Measurements from ENCODE around the gene GHR. TPM values are rescaled to one million over a fixed set of nuclear protein-coding genes. Genes with fewer than 3 reads are reported as not detected.
A peak's percentile ranks its signal among the peaks of the same experiment; 100 is the strongest.
"Not testable (repeated sequence)": the region's sequence is repeated elsewhere in the genome, so short reads cannot be mapped to it uniquely, and the experiment has no call there.

The GHR gene
- total RNA-seq, 1 donor from 2014 or later, result not detected

DNA sequence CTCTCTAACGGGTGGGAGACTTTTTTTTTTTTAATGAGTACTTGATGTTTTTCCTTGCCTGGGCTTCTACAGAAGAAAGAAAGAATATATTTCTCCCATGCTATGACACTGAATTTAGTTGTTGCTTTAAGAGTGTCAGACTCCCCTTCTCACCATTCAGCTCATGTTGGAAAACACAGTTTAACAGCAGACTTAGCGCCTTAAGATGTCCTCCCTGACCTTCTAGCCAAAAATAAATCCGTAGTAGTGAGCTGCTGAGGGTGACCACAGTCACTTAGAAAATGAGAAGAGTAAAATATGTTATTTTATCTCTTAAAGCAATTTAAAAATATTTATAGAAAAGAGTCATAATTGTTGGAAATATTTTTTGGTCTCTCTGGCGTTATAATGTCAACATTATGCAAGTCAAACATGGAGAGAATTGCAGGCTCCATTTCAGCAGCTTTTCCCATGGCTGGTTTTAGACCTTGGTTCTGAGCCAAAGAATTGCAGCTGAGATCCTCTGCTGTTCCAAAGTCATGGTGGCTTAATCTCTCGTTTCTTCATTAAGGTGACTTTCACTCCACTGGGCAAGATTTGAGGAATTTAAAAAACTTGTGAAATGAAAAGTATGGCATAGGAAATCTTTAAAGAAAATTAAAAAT, 143.5 kb downstream of the GHR start:
- no peaks in the 10 kb centered on the region for H3K4me1 Mint-ChIP-seq (ENCODE audit: low read depth)
- no peak overlapping the region for H3K27ac Mint-ChIP-seq
- H3K27me3 Mint-ChIP-seq (ENCODE audit: insufficient read depth), result peaks cover 11% of the 10 kb centered on the region
- no peak overlapping the region for H3K4me3 Mint-ChIP-seq
- intact Hi-C loops (cut with micrococcal nuclease), result no loop called here
- H3K36me3 Mint-ChIP-seq (ENCODE audit: low read depth), result no peaks in the 10 kb centered on the region
- H3K9me3 Mint-ChIP-seq, result no peaks in the 10 kb centered on the region
- no peak for DNase-seq (ENCODE audit: low spot score)

DNA sequence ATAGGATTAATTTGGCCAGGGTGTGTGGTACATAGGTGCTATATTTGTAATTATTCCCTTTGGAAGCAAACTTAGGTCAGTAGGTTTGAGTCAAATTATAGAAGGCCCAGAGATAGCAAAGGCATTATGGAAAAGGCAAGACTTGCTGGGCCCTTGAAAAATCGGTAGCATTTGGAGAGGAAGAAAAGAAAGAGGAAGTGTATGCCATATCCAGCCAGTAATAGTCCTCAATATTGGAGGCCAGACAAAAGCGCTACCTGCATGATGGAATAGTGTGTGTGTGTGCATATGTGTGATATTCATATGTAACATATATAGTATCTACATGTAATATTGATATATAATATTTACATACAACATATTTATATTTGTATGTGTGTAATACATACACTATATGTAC, 146.1 kb downstream of the GHR start:
- no peaks in the 10 kb centered on the region for H3K9me3 Mint-ChIP-seq
- intact Hi-C loops (cut with micrococcal nuclease), result no loop called here
- DNase-seq (ENCODE audit: low spot score), result no peak
- H3K36me3 Mint-ChIP-seq (ENCODE audit: low read depth), result no peaks in the 10 kb centered on the region
- H3K27me3 Mint-ChIP-seq (ENCODE audit: insufficient read depth), result peaks cover 10% of the 10 kb centered on the region
- no peak overlapping the region for H3K4me3 Mint-ChIP-seq
- no peaks in the 10 kb centered on the region for H3K4me1 Mint-ChIP-seq (ENCODE audit: low read depth)
- no peak overlapping the region for H3K27ac Mint-ChIP-seq

DNA sequence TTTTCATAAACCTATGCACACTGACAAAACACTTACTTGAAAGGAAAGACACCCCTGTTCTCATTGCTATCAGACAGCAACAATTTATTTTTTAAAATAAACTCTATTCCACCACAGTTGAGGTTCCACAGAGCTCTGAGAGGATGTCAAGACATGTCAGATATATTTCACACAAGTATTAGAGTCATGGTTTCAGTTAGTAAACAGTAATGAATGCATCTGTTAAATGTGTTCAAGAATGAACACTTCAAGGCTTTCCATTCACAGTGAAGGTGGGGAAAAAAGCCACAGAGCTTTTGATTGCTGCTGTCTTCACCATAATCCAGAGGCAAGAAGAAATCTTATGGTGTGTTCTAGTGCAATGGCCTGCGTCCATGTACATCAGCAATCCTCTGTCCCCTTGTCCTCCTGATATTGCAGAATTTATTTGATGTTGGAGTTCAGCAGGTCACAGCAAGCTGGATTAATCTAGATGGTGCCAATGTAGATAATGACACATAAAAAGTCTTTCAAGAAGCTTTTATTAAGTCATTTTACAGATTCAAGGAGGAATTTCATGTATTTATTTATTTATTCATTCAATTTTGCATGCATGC, 146.8 kb downstream of the GHR start:
- no peak for DNase-seq (ENCODE audit: low spot score)
- intact Hi-C loops (cut with micrococcal nuclease), result no loop called here
- H3K9me3 Mint-ChIP-seq, result no peaks in the 10 kb centered on the region
- H3K4me3 Mint-ChIP-seq, result no peak overlapping the region
- no peaks in the 10 kb centered on the region for H3K36me3 Mint-ChIP-seq (ENCODE audit: low read depth)
- no peaks in the 10 kb centered on the region for H3K4me1 Mint-ChIP-seq (ENCODE audit: low read depth)
- peaks cover 10% of the 10 kb centered on the region for H3K27me3 Mint-ChIP-seq (ENCODE audit: insufficient read depth)
- no peak overlapping the region for H3K27ac Mint-ChIP-seq

DNA sequence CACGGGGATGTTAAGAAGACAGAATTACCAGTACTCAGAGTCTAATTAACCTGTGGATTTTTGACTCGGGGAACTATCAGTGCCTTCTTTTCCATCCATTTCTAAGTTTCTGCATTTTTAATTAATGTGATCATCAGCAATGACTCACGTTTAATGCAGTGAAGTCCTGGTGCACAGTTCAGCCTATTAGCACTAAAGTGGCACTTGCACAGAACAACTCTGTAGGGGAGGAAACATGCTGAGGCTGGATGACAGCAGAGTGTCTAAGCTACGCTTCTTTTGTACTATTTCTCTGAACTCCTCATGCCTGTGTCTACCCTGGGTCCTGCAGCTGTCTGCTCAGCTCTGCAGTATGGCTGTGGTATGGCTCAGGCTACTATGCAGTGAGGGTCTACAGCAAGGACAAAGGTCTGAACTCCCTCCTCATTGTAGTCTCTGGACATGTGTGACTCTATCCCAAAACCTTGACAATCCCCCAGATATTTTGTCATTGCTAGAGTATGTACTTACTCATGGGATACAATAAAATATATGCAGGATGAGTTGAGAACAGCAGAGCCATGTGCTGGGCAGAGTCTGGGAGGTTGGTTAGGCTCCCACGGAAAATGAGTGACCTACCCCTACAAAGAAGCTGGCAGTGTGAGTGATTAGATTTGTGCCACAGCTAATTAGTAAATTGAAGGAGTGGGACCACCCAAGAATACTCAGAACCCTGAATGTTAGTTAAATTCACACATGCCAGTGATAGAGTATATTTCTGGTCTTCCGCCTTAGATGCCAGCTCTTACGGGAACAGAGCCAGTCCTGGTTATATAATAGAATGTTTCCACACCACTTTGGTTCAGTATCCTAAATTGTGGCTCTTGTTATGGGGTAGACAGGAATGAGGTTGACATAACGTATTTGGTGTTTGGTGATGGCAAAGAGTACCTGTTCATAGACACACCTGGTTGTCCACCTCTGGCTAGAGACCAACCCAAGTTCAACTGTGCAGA, 148.0 kb downstream of the GHR start:
- Mint-ChIP-seq H3K4me3 (no peak overlapping the region), H3K36me3 (ENCODE audit: low read depth) (no peaks in the 10 kb centered on the region), H3K4me1 (ENCODE audit: low read depth) (no peaks in the 10 kb centered on the region), H3K27ac (no peak overlapping the region), H3K27me3 (ENCODE audit: insufficient read depth) (peaks cover 10% of the 10 kb centered on the region), H3K9me3 (no peaks in the 10 kb centered on the region)
- intact Hi-C loops (cut with micrococcal nuclease), result no loop called here
- DNase-seq (ENCODE audit: low spot score), result no peak

DNA sequence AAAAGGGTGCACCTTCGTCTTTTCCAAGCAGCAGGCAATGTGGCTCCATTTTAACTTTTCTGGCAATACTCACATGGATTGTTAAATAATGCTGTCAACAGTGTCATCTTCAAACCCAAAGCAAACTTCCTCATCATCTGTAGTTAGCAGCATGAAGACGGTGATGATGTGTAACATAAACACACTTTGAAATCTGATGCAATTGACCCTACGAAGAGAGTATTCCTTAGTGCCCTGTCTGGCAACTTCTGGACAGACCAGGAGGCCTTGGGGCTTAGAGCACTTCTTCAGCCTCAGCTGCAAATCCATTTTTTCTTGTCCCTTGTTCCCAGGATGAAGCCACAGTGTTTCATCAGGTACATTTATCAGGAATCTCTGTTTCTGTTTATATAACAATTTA, 149.1 kb downstream of the GHR start:
- Mint-ChIP-seq H3K27me3 (ENCODE audit: insufficient read depth) (peaks cover 8% of the 10 kb centered on the region), H3K4me1 (ENCODE audit: low read depth) (no peaks in the 10 kb centered on the region), H3K27ac (no peak overlapping the region), H3K4me3 (no peak overlapping the region), H3K36me3 (ENCODE audit: low read depth) (no peaks in the 10 kb centered on the region), H3K9me3 (no peaks in the 10 kb centered on the region)
- no peak for DNase-seq (ENCODE audit: low spot score)
- intact Hi-C loops (cut with micrococcal nuclease), result no loop called here

DNA sequence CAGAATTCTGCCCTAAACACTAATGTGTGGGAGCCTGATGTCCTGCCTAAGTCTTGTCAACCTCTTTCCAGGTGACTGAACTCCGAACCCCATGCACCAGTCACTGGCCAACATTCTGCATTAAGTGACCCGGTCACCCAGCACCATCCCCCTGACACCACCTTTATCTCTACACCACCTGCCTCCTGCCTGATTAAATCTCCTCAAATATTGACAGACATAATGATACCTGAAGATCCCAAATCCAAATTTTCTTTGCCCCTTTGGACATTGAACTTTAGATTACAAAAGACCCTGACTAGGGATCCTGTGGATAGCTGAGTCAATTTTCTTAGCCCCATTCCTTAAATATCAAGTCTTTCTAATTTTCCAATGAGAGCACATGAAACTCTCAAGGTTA, 150.1 kb downstream of the GHR start:
- Mint-ChIP-seq H3K27ac (no peak overlapping the region), H3K4me3 (no peak overlapping the region), H3K4me1 (ENCODE audit: low read depth) (no peaks in the 10 kb centered on the region), H3K36me3 (ENCODE audit: low read depth) (no peaks in the 10 kb centered on the region), H3K9me3 (no peaks in the 10 kb centered on the region), H3K27me3 (ENCODE audit: insufficient read depth) (peaks cover 8% of the 10 kb centered on the region)
- DNase-seq (ENCODE audit: low spot score), result no peak
- intact Hi-C loops (cut with micrococcal nuclease), result no loop called here

DNA sequence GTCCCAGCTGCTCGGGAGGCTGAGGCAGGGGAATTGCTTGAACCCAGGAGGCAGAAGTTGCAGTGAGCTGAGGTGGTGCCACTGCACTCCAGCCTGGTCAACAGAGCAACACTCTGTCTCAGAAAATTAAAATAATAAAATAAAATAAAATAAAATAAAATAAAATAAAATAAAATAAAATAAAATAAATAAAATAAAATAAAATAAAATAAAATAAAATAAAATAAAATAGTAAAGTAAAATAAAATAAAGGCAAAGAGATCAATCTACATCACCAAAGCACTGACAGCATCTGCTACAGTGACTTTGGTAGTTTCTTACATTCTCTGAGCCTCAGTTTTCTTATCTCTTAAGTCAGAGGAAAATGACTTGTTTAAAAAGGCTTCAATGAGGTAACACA, 152.7 kb downstream of the GHR start:
- H3K4me3 Mint-ChIP-seq; H3K27ac Mint-ChIP-seq; H3K36me3 Mint-ChIP-seq (ENCODE audit: low read depth); H3K9me3 Mint-ChIP-seq; H3K4me1 Mint-ChIP-seq (ENCODE audit: low read depth); intact Hi-C loops (cut with micrococcal nuclease); H3K27me3 Mint-ChIP-seq (ENCODE audit: insufficient read depth); DNase-seq (ENCODE audit: low spot score): not testable (repeated sequence)

DNA sequence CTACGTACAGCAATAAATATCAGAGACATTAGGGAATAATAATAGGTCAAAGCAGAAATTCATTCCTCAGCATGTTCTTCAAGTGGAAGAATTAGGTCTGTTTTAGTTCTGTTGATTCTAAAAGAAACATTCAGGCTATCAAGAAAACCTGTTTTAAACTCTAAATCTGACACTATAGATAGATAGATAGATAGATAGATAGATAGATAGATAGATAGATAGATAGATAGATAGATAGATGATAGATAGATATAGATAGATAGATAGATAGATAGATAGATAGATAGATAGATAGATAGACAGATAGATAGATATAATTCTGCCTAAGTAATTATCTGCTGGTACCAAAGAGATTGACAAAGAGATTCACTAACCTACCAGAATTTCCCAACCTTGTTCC, 155.7 kb downstream of the GHR start:
- H3K27ac Mint-ChIP-seq; intact Hi-C loops (cut with micrococcal nuclease); H3K4me3 Mint-ChIP-seq; H3K9me3 Mint-ChIP-seq; H3K27me3 Mint-ChIP-seq (ENCODE audit: insufficient read depth); DNase-seq (ENCODE audit: low spot score); H3K36me3 Mint-ChIP-seq (ENCODE audit: low read depth); H3K4me1 Mint-ChIP-seq (ENCODE audit: low read depth): not testable (repeated sequence)

DNA sequence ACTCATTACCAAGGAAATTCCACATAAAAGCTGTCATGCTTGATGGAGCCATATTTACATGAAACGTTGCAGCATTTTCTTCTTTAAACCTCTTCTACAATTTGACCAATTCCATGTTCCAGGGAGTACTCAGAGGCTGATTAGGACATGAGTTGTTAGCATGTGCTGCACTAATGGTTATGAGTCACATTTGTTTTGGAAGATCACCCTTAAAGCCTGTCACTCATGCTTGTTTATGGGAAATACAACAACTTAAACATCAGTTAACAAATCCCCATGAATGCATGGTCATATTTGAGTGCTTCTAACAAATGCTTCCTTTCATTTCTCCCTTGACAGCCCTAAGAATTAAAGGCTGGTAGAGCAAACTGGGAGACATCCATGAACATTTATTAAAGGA, 156.1 kb downstream of the GHR start:
- Mint-ChIP-seq H3K4me1 (ENCODE audit: low read depth) (no peaks in the 10 kb centered on the region), H3K4me3 (no peak overlapping the region), H3K9me3 (no peaks in the 10 kb centered on the region), H3K27me3 (ENCODE audit: insufficient read depth) (peaks cover 3% of the 10 kb centered on the region), H3K27ac (no peak overlapping the region), H3K36me3 (ENCODE audit: low read depth) (no peaks in the 10 kb centered on the region)
- intact Hi-C loops (cut with micrococcal nuclease), result no loop called here
- DNase-seq (ENCODE audit: low spot score), result no peak

DNA sequence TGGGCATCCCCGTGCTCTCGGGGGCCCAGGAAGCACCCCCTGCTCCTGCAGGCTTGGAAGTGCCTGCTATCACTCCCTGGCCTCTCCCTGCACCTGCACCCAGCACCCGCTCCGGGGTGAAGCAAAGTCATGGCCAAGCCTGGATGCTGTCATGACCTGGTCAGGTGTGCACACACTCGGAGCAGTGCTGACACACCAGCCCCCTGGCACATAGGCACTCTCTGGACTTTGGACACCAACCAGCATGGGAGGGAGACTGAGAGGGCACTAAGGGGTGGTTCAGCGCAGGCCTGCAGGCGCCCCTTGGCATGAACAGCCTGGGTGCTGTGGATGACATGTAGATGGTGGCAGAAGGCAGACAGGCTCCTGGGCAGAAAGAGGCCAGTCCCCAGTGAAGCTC, 158.6 kb downstream of the GHR start:
- H3K27ac Mint-ChIP-seq, result no peak overlapping the region
- intact Hi-C loops (cut with micrococcal nuclease), result loop anchor here (5.0 kb wide), 2 partner anchors 185 to 305 kb away; no protein-coding TSS in a partner anchor
- H3K4me1 Mint-ChIP-seq (ENCODE audit: low read depth), result no peaks in the 10 kb centered on the region
- DNase-seq (ENCODE audit: low spot score), result no peak
- peaks cover 11% of the 10 kb centered on the region for H3K27me3 Mint-ChIP-seq (ENCODE audit: insufficient read depth)
- no peaks in the 10 kb centered on the region for H3K36me3 Mint-ChIP-seq (ENCODE audit: low read depth)
- H3K4me3 Mint-ChIP-seq, result no peak overlapping the region
- no peaks in the 10 kb centered on the region for H3K9me3 Mint-ChIP-seq

DNA sequence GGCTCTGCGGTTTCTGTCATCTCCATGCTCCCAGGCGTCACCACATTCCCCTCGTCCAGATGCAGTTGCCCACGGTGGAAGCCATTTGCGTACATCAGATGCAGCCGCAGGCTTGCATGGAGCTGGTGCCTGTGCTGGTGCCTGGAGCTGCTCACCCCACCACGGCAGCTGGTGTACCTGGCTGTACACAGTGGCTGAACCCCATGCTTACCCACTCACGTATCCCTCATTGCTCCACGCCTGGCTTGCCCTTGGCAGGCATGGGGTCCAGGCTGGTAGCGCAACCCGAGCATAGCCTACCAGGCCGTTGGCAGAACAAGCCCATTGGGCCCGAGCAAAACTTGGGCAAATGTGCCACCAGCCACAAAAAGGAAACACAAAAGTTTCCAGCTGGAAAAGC, 159.5 kb downstream of the GHR start:
- no peak for DNase-seq (ENCODE audit: low spot score)
- Mint-ChIP-seq H3K9me3 (no peaks in the 10 kb centered on the region), H3K27ac (no peak overlapping the region), H3K4me1 (ENCODE audit: low read depth) (no peaks in the 10 kb centered on the region), H3K36me3 (ENCODE audit: low read depth) (no peaks in the 10 kb centered on the region), H3K27me3 (ENCODE audit: insufficient read depth) (peaks cover 13% of the 10 kb centered on the region), H3K4me3 (no peak overlapping the region)
- intact Hi-C loops (cut with micrococcal nuclease), result loop anchor here (5.0 kb wide), 2 partner anchors 185 to 305 kb away; no protein-coding TSS in a partner anchor

DNA sequence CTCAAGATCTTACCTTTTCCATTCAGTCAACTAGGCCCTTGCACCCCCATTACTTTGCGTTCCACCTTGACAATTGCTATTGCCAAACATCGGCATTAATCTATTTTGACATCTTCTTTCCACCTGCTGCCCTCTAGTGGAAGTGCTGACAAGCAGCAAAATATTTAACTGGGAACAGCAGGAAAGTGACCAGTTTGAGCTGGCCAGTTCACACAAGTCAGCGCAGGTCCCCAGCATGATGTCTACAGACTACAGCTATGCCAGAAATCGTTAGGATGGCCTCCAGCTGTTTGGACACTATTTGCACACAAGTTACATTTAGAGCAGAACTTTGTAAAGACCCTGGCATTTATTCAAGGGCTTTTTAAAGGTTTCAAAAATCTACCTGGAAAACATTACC, 160.1 kb downstream of the GHR start:
- H3K9me3 Mint-ChIP-seq, result no peaks in the 10 kb centered on the region
- H3K36me3 Mint-ChIP-seq (ENCODE audit: low read depth), result no peaks in the 10 kb centered on the region
- H3K4me3 Mint-ChIP-seq, result no peak overlapping the region
- intact Hi-C loops (cut with micrococcal nuclease), result loop anchor here (5.0 kb wide), 2 partner anchors 184 to 304 kb away; no protein-coding TSS in a partner anchor
- H3K27ac Mint-ChIP-seq, result no peak overlapping the region
- no peaks in the 10 kb centered on the region for H3K4me1 Mint-ChIP-seq (ENCODE audit: low read depth)
- DNase-seq (ENCODE audit: low spot score), result peak; percentile 4
- peaks cover 13% of the 10 kb centered on the region for H3K27me3 Mint-ChIP-seq (ENCODE audit: insufficient read depth)

DNA sequence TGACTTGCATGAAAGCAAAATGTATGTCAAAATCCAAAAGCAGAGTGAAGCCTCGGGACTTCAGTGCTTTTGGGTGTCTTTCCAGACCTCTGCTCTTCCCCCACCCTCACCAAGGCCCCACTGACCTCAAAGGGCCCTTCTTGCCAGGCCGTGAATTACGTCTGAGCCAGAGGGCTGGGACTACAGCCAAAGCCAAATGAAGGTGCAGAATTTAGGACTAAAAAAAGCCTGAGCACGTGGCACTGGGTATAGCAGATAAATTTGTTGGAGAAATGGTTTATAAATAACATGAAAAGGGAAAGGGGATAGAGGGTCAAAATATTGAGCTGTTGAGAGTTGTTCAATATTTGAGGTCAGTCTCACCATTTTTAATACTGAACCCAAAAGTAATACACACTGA, 163.4 kb downstream of the GHR start:
- H3K4me3 Mint-ChIP-seq, result no peak overlapping the region
- intact Hi-C loops (cut with micrococcal nuclease), result loop anchor here (5.0 kb wide), 1 partner anchor 164 kb away; the partner anchor contains the start of gene GHR

More for the DNA sequence above, 163.4 kb downstream of the GHR start:
- Mint-ChIP-seq H3K36me3 (ENCODE audit: low read depth) (no peaks in the 10 kb centered on the region), H3K27me3 (ENCODE audit: insufficient read depth) (peaks cover 14% of the 10 kb centered on the region), H3K27ac (no peak overlapping the region), H3K4me1 (ENCODE audit: low read depth) (no peaks in the 10 kb centered on the region), H3K9me3 (no peaks in the 10 kb centered on the region)
- DNase-seq (ENCODE audit: low spot score), result no peak
